Fibroblast of villous mesenchyme (primary cell): ENCODE data around the gene EGFL7. TPM values are rescaled to one million over a fixed set of nuclear protein-coding genes. Genes with fewer than 3 reads are reported as not detected.

Experiments
- DNase-seq: peaks from one replicate; pipeline ENCODE4 v3.0.0-alpha.2; 2010; ENCODE audit warnings: low read depth
- H3K4me3 ChIP-seq: 2 replicates; pipeline ENCODE4 v1.5.1; 2011; ENCODE audit warnings: low read depth, mild to moderate bottlenecking, low read length
- CTCF ChIP-seq: IDR thresholded peaks from 2 replicates; pipeline ENCODE4 v1.5.1; 2012; ENCODE audit warnings: low read depth, mild to moderate bottlenecking, low read length; ENCODE audit not compliant: insufficient read depth
- total RNA-seq: library from RNA; depleted of rRNA; stranded (reverse); fragments of >200 nt; gene quantifications from 2 replicates; pipeline ENCODE4 v1.2.3, GENCODE V29; 2012

EGFL7 gene
- total RNA-seq, 1 donor = 9.9 TPM

DNA sequence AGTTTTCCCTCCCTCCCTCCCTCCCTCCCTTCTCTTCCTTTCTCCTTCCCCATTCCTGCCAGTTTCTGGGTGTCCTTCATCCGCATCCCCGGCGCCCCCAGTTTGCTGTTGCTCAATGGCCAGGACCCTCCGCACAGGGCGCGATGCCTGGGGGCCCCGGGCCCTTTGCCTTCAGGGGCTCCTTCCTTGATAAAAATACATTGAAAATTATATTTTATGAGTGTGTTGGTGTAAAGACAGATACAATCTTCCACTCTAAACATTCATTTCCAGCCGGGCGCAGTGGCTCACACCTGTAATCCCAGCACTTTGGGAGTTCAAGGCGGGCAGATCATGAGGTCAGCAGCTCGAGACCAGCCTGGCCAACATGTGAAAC lies 32.1 kb downstream of the EGFL7 start:
- H3K4me3 ChIP-seq = no peak overlapping the region
- no peak for DNase-seq
- TF ChIP-seq CTCF = no peak

DNA sequence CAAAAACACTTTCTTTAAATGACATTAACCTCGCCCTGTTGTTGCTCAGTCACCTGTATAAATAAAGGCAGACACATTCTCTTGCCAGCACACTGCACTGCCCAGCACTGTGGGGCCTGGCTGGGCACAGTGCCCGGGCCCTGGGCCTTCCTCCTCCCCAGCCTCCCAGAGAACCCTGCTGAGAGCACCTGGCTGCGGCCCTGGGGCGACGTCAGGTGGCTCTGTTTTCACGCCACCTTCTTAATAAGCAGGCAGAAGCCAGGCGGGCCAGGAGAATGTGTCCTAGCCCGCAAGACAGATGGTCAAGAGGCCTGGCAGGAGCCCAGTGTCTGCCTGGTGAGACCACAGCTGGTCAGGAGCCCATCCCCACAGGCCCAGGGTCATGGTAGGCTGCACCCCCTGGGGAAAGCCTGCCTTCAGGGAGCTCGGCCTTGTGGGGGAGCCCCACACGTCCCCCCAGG lies 32.7 kb downstream of the EGFL7 start:
- no peak for DNase-seq
- TF ChIP-seq CTCF = no peak
- H3K4me3 ChIP-seq = no peak overlapping the region

DNA sequence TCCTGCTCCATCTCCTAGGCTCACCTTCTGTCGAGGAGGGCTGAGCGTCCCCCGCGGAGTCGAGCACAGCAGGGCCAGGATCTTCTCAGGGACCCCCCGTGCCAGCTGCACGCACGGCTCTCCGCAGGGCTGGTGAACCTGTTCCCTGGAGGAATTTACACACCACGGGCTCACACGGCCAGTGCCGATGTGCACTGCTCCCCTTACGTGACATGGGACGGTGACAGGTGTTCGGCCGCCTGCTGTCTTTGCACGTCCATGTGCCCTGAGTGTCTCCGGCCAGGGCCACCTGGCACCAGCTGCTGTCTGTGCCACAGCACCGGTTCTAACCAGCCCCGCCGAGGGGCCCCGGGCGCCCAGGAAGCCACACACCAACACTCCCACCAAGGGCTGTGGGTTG lies 33.2 kb downstream of the EGFL7 start:
- H3K4me3 ChIP-seq = no peak overlapping the region
- TF ChIP-seq CTCF = no peak
- DNase-seq = no peak

DNA sequence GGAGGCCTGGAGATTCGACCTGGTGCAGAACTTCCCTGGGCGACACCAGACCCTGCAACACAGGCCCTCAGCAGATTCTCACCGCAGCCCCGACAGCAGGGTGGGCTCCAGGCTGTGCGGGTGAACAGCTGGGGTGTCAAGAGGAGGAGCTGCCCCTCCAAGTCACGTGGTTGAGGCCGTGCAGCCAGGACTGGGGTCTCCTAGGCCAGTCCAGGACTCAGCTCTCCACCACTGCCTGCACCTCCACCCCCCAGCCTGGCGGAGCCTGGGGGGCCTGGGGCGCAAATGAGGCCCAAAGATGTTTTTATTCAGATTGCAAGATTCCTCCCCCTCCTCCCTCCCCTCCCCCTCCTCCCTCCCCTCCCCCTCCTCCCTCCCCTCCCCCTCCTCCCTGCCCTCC lies 33.8 kb downstream of the EGFL7 start:
- no peak for DNase-seq
- no peak for TF ChIP-seq CTCF

GRCh38 chr9:136697146-136697820 lies 34.6 kb downstream of the EGFL7 start:
- H3K4me3 ChIP-seq = no peak overlapping the region
- no peak for DNase-seq

More for the DNA sequence above, 33.8 kb downstream of the EGFL7 start:
- no peak overlapping the region for H3K4me3 ChIP-seq

GRCh38 chr9:136697821-136698526 lies 35.3 kb downstream of the EGFL7 start:
- no peak for DNase-seq
- no peak overlapping the region for H3K4me3 ChIP-seq
- TF ChIP-seq CTCF = no peak

More at GRCh38 chr9:136697146-136697820, 34.6 kb downstream of the EGFL7 start:
- no peak for TF ChIP-seq CTCF
